ENCODE results near the gene MSX1. TPM values are rescaled to one million over a fixed set of nuclear protein-coding genes. Genes with fewer than 3 reads are reported as not detected.

The MSX1 gene
- total and polyA plus RNA-seq, 2 of the 13 experiments (the other 11 are each of a cell fraction or from before 2014, with no cell fraction given), result 12.1 to 14.9 TPM

DNA sequence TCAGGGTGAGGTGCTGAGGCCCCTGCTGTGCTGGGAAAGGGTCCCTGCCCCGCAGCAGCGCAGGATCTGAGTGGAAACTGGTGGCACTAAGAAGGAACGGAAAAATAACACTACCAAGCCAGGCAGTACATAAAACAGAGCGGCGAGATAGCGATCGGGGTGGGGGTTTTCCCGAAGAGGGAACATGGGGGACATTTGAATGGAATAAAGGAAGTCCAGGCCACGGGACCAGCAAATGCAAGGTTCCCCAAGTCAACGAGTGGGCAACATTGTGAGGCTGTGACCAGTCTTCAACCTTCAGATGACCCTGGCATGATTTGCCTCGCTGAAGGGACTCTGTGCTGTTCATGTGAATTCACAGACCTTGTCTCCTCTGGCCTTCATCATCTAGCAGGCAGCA lies 13.7 kb downstream of the MSX1 start:
- ATAC-seq (no peak), FAIRE-seq (no peak), DNase-seq (ENCODE audit: low spot score) (no peak)
- BruUV-seq (replicated peaks), result no TSS peak
- 65% methylated on average over 11 of the region's 11 CpGs for WGBS (ENCODE audit: low lambda C conversion rate)
- in situ Hi-C loops (cut with HindIII; ENCODE audit: extremely low pct_ligation_motif_present, low pct_unique_long_range_greater_than_20kb) (loop anchor here (10.0 kb wide), 1 partner anchor 308 kb away; no protein-coding TSS in a partner anchor), intact Hi-C loops (cut with micrococcal nuclease; ENCODE audit: unreplicated experiment) (no loop called here)
- Histone ChIP-seq H3K27me3 (ENCODE audit: control insufficient read depth in 1 of 2, insufficient read depth in 2 of 2, low read length in 2 of 2) (peaks cover 0 to 56% of the 10 kb centered on the region in 2 experiments), H3K9ac (ENCODE audit: insufficient read depth, low read depth, low read length) (no peak overlapping the region), H3K36me3 (replicated peaks in 1 of 2; ENCODE audit: control insufficient read depth in 1 of 2, insufficient read depth in 2 of 2, low read length in 2 of 2) (no peaks in the 10 kb centered on the region), H4K20me1 (ENCODE audit: insufficient read depth, low read length) (no peaks in the 10 kb centered on the region), H3K9me3 (ENCODE audit: low read length) (no peaks in the 10 kb centered on the region), H2AFZ (ENCODE audit: low read length) (no peak overlapping the region), H3K4me2 (ENCODE audit: low read depth, low read length) (no peak overlapping the region), H3K4me1 (ENCODE audit: insufficient read depth, low read length) (peaks cover 16% of the 10 kb centered on the region), H3K27ac (ENCODE audit: extremely low read length, insufficient read depth, low read length) (no peak overlapping the region), H3K4me3 (replicated peaks in 1 of 3; ENCODE audit: insufficient read depth in 1 of 3, low read depth in 2 of 3, low read length in 3 of 3) (no peak overlapping the region), H3K79me2 (ENCODE audit: insufficient read depth, low read length) (no peaks in the 10 kb centered on the region)
- no peak for TF ChIP-seq ZNF12 (CRISPR knock-in tag; IDR thresholded peaks at IDR 0.05)
- no peak for TF ChIP-seq GTF3A (CRISPR knock-in tag; conservative IDR thresholded peaks at IDR 0.05)
- TF ChIP-seq ZNF607 (CRISPR knock-in tag; IDR thresholded peaks at IDR 0.05; ENCODE audit: borderline replicate concordance), result no peak
- TF ChIP-seq, protein P1, sequence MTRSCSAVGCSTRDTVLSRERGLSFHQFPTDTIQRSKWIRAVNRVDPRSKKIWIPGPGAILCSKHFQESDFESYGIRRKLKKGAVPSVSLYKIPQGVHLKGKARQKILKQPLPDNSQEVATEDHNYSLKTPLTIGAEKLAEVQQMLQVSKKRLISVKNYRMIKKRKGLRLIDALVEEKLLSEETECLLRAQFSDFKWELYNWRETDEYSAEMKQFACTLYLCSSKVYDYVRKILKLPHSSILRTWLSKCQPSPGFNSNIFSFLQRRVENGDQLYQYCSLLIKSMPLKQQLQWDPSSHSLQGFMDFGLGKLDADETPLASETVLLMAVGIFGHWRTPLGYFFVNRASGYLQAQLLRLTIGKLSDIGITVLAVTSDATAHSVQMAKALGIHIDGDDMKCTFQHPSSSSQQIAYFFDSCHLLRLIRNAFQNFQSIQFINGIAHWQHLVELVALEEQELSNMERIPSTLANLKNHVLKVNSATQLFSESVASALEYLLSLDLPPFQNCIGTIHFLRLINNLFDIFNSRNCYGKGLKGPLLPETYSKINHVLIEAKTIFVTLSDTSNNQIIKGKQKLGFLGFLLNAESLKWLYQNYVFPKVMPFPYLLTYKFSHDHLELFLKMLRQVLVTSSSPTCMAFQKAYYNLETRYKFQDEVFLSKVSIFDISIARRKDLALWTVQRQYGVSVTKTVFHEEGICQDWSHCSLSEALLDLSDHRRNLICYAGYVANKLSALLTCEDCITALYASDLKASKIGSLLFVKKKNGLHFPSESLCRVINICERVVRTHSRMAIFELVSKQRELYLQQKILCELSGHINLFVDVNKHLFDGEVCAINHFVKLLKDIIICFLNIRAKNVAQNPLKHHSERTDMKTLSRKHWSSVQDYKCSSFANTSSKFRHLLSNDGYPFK (CRISPR knock-in tag; IDR thresholded peaks at IDR 0.05; ENCODE audit: borderline replicate concordance), result no peak
- no peak for TF ChIP-seq TCF12 (IDR thresholded peaks at IDR 0.05)
- TF ChIP-seq TCF12 (CRISPR knock-in tag; IDR thresholded peaks at IDR 0.05), result no peak
- TF ChIP-seq, protein P2, sequence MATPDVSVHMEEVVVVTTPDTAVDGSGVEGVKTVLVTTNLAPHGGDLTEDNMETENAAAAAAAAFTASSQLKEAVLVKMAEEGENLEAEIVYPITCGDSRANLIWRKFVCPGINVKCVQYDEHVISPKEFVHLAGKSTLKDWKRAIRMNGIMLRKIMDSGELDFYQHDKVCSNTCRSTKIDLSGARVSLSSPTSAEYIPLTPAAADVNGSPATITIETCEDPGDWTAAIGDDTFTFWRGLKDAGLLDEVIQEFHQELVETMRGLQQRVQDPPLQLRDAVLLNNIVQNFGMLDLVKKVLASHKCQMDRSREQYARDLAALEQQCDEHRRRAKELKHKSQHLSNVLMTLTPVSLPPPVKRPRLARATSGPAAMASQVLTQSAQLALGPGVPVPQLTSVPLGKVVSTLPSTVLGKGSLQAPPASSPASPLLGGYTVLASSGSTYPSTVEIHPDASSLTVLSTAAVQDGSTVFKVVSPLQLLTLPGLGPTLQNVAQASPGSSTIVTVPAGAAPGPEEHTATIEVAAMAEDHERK (CRISPR knock-in tag; IDR thresholded peaks at IDR 0.05; ENCODE audit: low read depth), result no peak
- no peak for TF ChIP-seq ARNTL (CRISPR knock-in tag; IDR thresholded peaks at IDR 0.05)
- CTCF ChIA-PET (ENCODE audit: low intra/inter-chr PET ratio, low total read pairs), result no interaction called here
- POLR2A ChIA-PET, result no interaction called here
